Neuron (in vitro differentiated cells): ENCODE results near the gene COL5A1.

ENCODE experiments used
- H2AFZ ChIP-seq: one replicate; pipeline ENCODE4 v1.6.1; 2013; ENCODE audit warnings: low read depth, mild to moderate bottlenecking, inconsistent platforms, low read length, moderate library complexity
- H3K27me3 ChIP-seq: one replicate; pipeline ENCODE4 v1.6.1; 2013; ENCODE audit warnings: low read length; ENCODE audit not compliant: insufficient read depth
- H3K36me3 ChIP-seq: one replicate; pipeline ENCODE4 v1.6.1; 2013; ENCODE audit warnings: low read length; ENCODE audit not compliant: insufficient read depth
- H3K4me1 ChIP-seq: one replicate; pipeline ENCODE4 v1.6.1; 2013; ENCODE audit warnings: low read length; ENCODE audit not compliant: insufficient read depth
- H3K4me3 ChIP-seq: 2 replicates; pipeline ENCODE4 v1.5.1; 2013; ENCODE audit warnings: mild to moderate bottlenecking, low read length, moderate library complexity
- H3K9me3 ChIP-seq: one replicate; pipeline ENCODE4 v1.6.1; 2013; ENCODE audit warnings: low read length

The COL5A1 gene

DNA sequence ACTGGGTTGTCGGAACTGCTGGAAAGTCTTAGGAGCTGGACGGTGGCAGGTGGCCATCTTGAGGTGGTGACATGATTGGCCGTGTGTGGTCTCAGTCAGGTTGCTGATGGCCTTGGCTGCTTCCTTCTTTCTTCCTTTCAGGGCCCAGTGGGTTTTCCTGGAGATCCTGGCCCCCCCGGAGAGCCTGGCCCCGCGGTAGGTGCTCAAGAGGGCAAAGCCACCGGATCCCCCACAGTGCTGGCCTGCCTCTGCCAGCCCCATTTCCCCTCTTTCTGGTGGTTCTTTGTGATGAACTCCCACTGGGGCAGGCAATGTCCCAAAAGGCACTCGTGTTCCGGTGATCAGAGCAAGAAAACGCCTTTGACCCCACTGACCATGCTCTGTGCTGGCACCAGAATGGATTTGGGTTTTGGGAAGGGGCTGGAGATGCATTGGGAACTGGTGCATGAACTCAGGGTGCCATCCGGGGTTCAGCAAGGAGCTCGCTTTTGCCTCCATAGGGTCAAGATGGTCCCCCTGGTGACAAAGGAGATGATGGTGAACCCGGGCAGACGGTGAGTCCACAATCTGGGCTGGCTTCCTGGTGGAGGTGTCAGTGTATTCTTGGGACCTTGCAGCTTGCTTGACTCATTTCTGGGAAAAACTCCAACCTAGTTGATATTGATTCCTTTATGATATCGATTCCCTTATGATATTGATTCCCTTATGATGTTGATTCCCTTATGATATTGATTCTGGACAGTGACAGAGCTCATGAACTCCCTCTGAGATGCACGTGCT, 174.0 kb downstream of the COL5A1 start:
- Histone ChIP-seq H3K4me3 (no peak overlapping the region), H3K36me3 (no peaks in the 10 kb centered on the region)

DNA sequence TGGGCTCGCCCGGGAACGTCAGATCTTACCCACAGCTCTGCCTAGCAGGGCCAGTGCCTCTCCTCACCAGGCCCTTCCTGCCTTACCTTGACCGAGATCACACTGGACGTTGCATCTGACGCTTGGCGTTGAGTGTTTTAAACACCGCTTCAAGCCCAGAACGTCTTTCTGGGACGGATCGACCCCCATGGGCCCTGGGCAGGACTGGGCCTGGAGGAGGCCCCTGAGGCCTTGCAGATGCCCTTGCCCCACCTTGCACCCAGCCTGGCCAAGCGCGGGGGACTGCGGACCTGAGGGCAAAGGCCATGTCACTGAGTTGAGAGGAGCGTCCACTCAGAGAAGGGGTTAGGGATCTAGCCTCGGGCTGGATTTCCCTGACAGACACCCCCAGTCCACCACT, 174.7 kb downstream of the COL5A1 start:
- Histone ChIP-seq H3K9me3 (no peaks in the 10 kb centered on the region), H3K27me3 (peaks cover 22% of the 10 kb centered on the region), H2AFZ (no peak overlapping the region), H3K36me3 (no peaks in the 10 kb centered on the region), H3K4me1 (peaks cover 3% of the 10 kb centered on the region), H3K4me3 (no peak overlapping the region)

More for the DNA sequence above, 174.0 kb downstream of the COL5A1 start:
- Histone ChIP-seq H3K9me3 (no peaks in the 10 kb centered on the region), H3K27me3 (peaks cover 16% of the 10 kb centered on the region), H3K4me1 (peaks cover 3% of the 10 kb centered on the region), H2AFZ (no peak overlapping the region)

GRCh38 chr9:134818000-134818568, 176.5 kb downstream of the COL5A1 start:
- H3K4me3 ChIP-seq, result no peak overlapping the region
- peaks cover 20% of the 10 kb centered on the region for H3K27me3 ChIP-seq
- H3K4me1 ChIP-seq, result no peaks in the 10 kb centered on the region
- H2AFZ ChIP-seq, result no peak overlapping the region
- H3K36me3 ChIP-seq, result no peaks in the 10 kb centered on the region
- no peaks in the 10 kb centered on the region for H3K9me3 ChIP-seq

DNA sequence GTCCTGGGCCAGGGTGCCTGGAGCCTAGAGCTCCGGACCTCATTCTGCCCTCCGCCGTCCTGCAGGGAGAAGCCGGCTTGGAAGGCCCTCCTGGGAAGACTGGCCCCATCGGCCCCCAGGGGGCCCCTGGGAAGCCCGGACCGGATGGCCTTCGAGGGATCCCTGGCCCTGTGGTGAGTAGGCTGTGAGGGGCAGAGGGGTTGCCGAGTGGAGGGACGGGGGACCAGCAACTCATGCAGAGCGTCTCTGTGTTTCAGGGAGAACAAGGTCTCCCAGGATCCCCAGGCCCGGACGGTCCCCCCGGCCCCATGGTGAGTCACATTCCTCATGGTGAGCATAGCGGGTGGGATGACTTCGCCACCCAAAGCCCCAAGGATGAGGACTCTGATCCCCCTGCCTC, 177.0 kb downstream of the COL5A1 start:
- H3K36me3 ChIP-seq, result no peaks in the 10 kb centered on the region
- no peak overlapping the region for H3K4me3 ChIP-seq
- H3K27me3 ChIP-seq, result peaks cover 20% of the 10 kb centered on the region
- H3K9me3 ChIP-seq, result no peaks in the 10 kb centered on the region
- no peak overlapping the region for H2AFZ ChIP-seq
- no peaks in the 10 kb centered on the region for H3K4me1 ChIP-seq

DNA sequence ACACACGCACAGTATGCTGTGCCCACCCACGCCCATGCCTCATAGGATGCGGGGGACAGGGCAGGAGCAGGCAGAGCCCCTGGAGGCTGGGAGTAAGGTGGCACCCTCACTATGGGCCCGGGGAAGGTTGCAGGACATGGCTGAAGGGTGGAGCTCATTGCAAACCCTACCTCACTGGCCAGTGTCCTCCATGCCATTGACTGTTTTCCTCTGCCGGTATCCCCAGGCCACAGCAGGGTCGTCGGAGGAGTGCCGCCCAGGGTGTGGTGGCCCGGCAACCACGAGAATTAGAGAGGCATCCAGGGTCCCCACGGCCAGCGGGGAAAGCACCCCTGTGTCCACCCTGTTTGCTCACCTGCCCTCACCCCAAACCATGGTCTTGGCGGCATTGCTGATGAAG, 179.3 kb downstream of the COL5A1 start:
- H3K36me3 ChIP-seq, result no peaks in the 10 kb centered on the region
- H3K27me3 ChIP-seq, result peaks cover 30% of the 10 kb centered on the region
- H2AFZ ChIP-seq, result no peak overlapping the region
- H3K9me3 ChIP-seq, result no peaks in the 10 kb centered on the region
- H3K4me1 ChIP-seq, result no peaks in the 10 kb centered on the region
- no peak overlapping the region for H3K4me3 ChIP-seq

DNA sequence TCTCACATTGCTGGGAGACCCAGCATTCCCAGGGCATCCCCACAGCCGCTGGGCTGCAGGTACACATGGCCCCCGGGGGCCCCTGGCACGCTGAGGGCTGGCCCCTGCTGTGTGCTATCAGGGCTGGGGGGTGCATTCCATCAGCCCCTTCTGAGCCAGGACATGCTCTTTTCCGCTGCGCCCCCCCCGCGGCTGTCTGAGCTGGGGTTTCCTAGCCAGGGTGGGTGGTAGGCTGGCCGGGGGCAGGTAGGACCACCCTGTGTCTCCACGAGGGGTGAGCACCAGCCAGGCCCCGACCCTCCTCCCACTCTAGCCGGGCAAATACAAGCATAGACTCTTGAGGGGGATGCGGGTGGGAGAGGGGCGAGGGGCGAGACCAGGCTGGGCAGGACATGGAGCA, 180.9 kb downstream of the COL5A1 start:
- Histone ChIP-seq H2AFZ (no peak overlapping the region), H3K4me1 (no peaks in the 10 kb centered on the region), H3K4me3 (no peak overlapping the region), H3K9me3 (no peaks in the 10 kb centered on the region), H3K36me3 (no peaks in the 10 kb centered on the region), H3K27me3 (peaks cover 26% of the 10 kb centered on the region)

- Histone ChIP-seq H3K4me1 (no peaks in the 10 kb centered on the region), H3K9me3 (no peaks in the 10 kb centered on the region), H3K27me3 (peaks cover 26% of the 10 kb centered on the region), H3K4me3 (no peak overlapping the region), H2AFZ (no peak overlapping the region), H3K36me3 (no peaks in the 10 kb centered on the region)
Observed at GRCh38 chr9:134823623-134824022, 182.0 kb downstream of the COL5A1 start.

GRCh38 chr9:134824583-134824982, 183.0 kb downstream of the COL5A1 start:
- Histone ChIP-seq H3K36me3 (no peaks in the 10 kb centered on the region), H3K4me3 (no peak overlapping the region), H3K27me3 (peaks cover 26% of the 10 kb centered on the region), H3K9me3 (no peaks in the 10 kb centered on the region), H2AFZ (no peak overlapping the region), H3K4me1 (no peaks in the 10 kb centered on the region)

- no peaks in the 10 kb centered on the region for H3K4me1 ChIP-seq
- H2AFZ ChIP-seq, result no peak overlapping the region
- peaks cover 24% of the 10 kb centered on the region for H3K27me3 ChIP-seq
- H3K36me3 ChIP-seq, result no peaks in the 10 kb centered on the region
- no peak overlapping the region for H3K4me3 ChIP-seq
- no peaks in the 10 kb centered on the region for H3K9me3 ChIP-seq
Observed at GRCh38 chr9:134825025-134825424, 183.4 kb downstream of the COL5A1 start.

DNA sequence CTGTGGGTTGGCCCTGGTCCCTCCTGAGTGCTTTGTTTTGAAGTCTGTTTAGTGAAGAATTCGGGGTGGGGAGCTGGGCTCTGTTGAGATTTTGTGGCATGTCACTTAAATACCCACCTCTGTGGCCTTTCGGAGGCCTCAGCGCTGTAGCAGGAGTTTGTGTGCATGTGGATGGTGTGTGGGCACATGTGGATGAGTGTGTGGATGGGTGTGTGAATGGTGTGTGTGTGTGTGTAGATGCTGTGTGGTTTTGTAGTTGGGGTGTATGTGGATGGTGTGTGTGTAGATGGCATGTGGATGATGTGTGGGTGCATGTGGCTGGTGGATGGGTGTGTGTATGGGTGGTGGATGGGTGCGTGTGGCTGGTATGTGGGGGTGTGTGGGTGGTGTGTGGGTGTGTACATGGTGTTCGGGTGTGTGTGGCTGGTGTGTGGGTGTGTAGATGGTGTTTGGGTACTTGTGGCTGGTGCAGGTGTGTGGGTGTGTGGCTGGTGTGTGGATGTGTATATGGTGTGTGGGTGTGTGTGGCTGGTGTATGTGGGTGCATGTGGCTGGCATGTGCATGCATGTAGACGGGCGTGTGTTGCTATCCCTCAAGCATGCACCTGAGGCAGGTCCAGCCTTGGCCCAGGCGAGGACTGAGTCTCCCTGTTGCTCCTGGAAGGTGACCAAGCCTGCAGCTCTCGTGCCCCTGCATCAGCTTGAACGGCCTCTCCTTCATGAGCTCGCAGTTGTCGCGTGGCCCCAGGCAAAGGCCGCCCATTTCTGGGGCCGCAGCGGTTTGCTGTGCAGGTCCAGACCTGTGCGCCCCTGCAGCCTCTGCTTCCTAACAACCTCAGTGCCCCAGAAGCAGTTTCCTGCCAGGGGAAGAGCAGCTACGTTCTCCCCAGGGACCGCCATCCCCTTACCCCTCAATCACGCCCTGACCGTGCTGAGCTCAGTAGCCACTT, 185.0 kb downstream of the COL5A1 start:
- no peaks in the 10 kb centered on the region for H3K36me3 ChIP-seq
- H3K4me3 ChIP-seq, result no peak overlapping the region
- H3K4me1 ChIP-seq, result no peaks in the 10 kb centered on the region
- no peaks in the 10 kb centered on the region for H3K9me3 ChIP-seq
- H2AFZ ChIP-seq, result no peak overlapping the region
- peaks cover 20% of the 10 kb centered on the region for H3K27me3 ChIP-seq

DNA sequence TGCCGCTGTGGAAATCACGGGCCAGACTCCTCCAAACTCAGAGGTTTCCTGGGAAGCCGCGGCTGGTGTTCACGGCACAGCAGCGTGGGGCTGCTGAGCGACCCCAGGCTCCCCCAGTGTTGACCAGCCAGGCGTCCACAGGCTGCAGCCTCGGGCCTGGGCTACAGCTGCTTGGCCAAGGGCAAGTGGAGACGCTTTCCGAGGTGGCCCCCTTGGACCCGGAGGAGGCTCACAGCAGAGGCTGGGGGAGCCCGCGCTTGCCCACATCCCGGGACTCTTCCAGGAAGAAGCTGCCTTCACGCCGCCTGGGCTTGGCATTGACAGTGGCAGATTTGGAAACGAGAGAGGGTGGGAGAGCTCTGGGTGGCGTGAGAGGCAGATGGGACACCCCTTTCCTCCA, 186.0 kb downstream of the COL5A1 start:
- Histone ChIP-seq H3K9me3 (no peaks in the 10 kb centered on the region), H3K4me3 (no peak overlapping the region), H3K4me1 (no peaks in the 10 kb centered on the region), H3K27me3 (peaks cover 22% of the 10 kb centered on the region), H2AFZ (no peak overlapping the region), H3K36me3 (no peaks in the 10 kb centered on the region)

GRCh38 chr9:134827993-134828392, 186.4 kb downstream of the COL5A1 start:
- H2AFZ ChIP-seq, result no peak overlapping the region
- no peaks in the 10 kb centered on the region for H3K36me3 ChIP-seq
- peaks cover 26% of the 10 kb centered on the region for H3K27me3 ChIP-seq
- H3K4me3 ChIP-seq, result no peak overlapping the region
- no peaks in the 10 kb centered on the region for H3K4me1 ChIP-seq
- no peaks in the 10 kb centered on the region for H3K9me3 ChIP-seq

GRCh38 chr9:134828892-134829291, 187.3 kb downstream of the COL5A1 start:
- Histone ChIP-seq H3K4me3 (no peak overlapping the region), H3K36me3 (no peaks in the 10 kb centered on the region), H2AFZ (no peak overlapping the region), H3K9me3 (no peaks in the 10 kb centered on the region), H3K4me1 (no peaks in the 10 kb centered on the region), H3K27me3 (peaks cover 29% of the 10 kb centered on the region)
